H1 (cell line): ENCODE results near the gene HYDIN.
"Not testable (repeated sequence)": the region's sequence is repeated elsewhere in the genome, so short reads cannot be mapped to it uniquely, and the experiment has no call there.

Experiments
- EP300 ChIP-seq, 2 experiments: IDR thresholded peaks; 1 replicate in 1 of 2; 2 replicates in 1 of 2; pipeline ENCODE4 v1.6.1; 2011 to 2012; ENCODE audit warnings: low read depth in 2 of 2, low read length in 2 of 2, mild to moderate bottlenecking in 2 of 2, borderline replicate concordance in 1 of 2, inconsistent platforms in 1 of 2, moderate library complexity in 1 of 2
- NRF1 ChIP-seq: IDR thresholded peaks from 2 replicates; pipeline ENCODE4 v1.6.1; 2011; ENCODE audit warnings: mild to moderate bottlenecking, low read depth, low read length, improper control_type of control experiment
- POLR2A ChIP-seq, 2 experiments: IDR thresholded peaks; 1 replicate in 1 of 2; 2 replicates in 1 of 2; pipeline ENCODE4 v1.6.1; 2011; ENCODE audit warnings: low read depth in 2 of 2, low read length in 2 of 2, mild to moderate bottlenecking in 2 of 2; ENCODE audit errors: control extremely low read depth in 1 of 2
- RAD21 ChIP-seq, 2 experiments: IDR thresholded peaks in 1 of 2; conservative IDR thresholded peaks in 1 of 2; 2 replicates each; pipeline ENCODE4 v1.6.1; 2011; ENCODE audit warnings: low read depth in 2 of 2, low read length in 2 of 2, improper control_type of control experiment in 1 of 2, inconsistent platforms in 1 of 2, mild to moderate bottlenecking in 1 of 2, moderate library complexity in 1 of 2
- RFX5 ChIP-seq: IDR thresholded peaks from 2 replicates; pipeline ENCODE4 v1.6.1; 2011; ENCODE audit warnings: low read depth, low read length, improper control_type of control experiment, borderline replicate concordance
- SIX5 ChIP-seq: IDR thresholded peaks from 2 replicates; pipeline ENCODE4 v1.6.1; 2011; ENCODE audit warnings: mild to moderate bottlenecking, low read depth, low read length
- TBP ChIP-seq: IDR thresholded peaks from 2 replicates; pipeline ENCODE4 v1.6.1; 2011; ENCODE audit warnings: low read depth, low read length, improper control_type of control experiment

GRCh38 chr16:70818088-70818487 lies 412.4 kb downstream of the HYDIN start:
- not testable (repeated sequence) for TF ChIP-seq RFX5; RAD21 (IDR thresholded peaks at IDR 0.05 in 1 of 2, conservative IDR thresholded peaks at IDR 0.05 in 1 of 2; ENCODE audit: low read depth in 2 of 2, low read length in 2 of 2); NRF1; POLR2A (IDR thresholded peaks at IDR 0.05; ENCODE audit: control extremely low read depth in 1 of 2, low read depth in 2 of 2, low read length in 2 of 2); TBP; EP300 (IDR thresholded peaks at IDR 0.05; ENCODE audit: borderline replicate concordance in 1 of 2, low read depth in 2 of 2, low read length in 2 of 2); SIX5
